Thymus (tissue), 11 donors: ENCODE data around the gene FXR1. TPM values are rescaled to one million over a fixed set of nuclear protein-coding genes. Genes with fewer than 3 reads are reported as not detected.

ENCODE experiments used
- DNase-seq, 9 donors: peaks; one replicate each; pipeline ENCODE4 v3.0.0-alpha.2; 2013; ENCODE audit warnings: low spot score in 9 of 9, low read depth in 6 of 9, missing footprints in 1 of 9
- H3K27ac ChIP-seq, 2 donors: one replicate each; pipeline ENCODE4 v1.5.1; 2013; ENCODE audit warnings: control low read depth in 1 of 2, low read depth in 1 of 2, low read length in 1 of 2, mild to moderate bottlenecking in 1 of 2, moderate library complexity in 1 of 2
- H3K27me3 ChIP-seq, 2 donors: one replicate each; pipeline ENCODE4 v1.5.1; 2013; ENCODE audit warnings: low read length in 1 of 2; ENCODE audit not compliant: control insufficient read depth in 2 of 2, insufficient read depth in 1 of 2
- H3K36me3 ChIP-seq, 2 donors: one replicate each; pipeline ENCODE4 v1.5.1; 2013; ENCODE audit warnings: low read length in 1 of 2, mild to moderate bottlenecking in 1 of 2, moderate library complexity in 1 of 2; ENCODE audit not compliant: control insufficient read depth in 2 of 2, insufficient read depth in 2 of 2
- H3K4me1 ChIP-seq, 2 donors: one replicate each; pipeline ENCODE4 v1.5.1; 2013; ENCODE audit warnings: low read length in 2 of 2; ENCODE audit not compliant: control insufficient read depth in 2 of 2, insufficient read depth in 2 of 2
- H3K4me3 ChIP-seq, 2 donors: one replicate each; pipeline ENCODE4 v1.5.1; 2013; ENCODE audit warnings: low read length in 2 of 2, control low read depth in 1 of 2, mild to moderate bottlenecking in 1 of 2
- H3K9me3 ChIP-seq, 2 donors: one replicate each; pipeline ENCODE4 v1.5.1; 2013; ENCODE audit warnings: low read length in 1 of 2, mild to moderate bottlenecking in 1 of 2; ENCODE audit not compliant: control insufficient read depth in 2 of 2, insufficient read depth in 1 of 2
- WGBS: extraction: QIAGEN DNeasy Blood & Tissue Kit; methylation state at CpG from one replicate; pipeline ENCODE4 v1.1.7; 2013; 5-methylcytosine and 5-hydroxymethylcytosine counted together
- polyA plus RNA-seq: library from polyadenylated mRNA; stranded (reverse); fragments of 200-250 nt; gene quantifications from one replicate; pipeline ENCODE4 v1.2.3, GENCODE V29; 2013
- total RNA-seq: library from RNA; stranded (reverse); fragments of 120-200 nt; gene quantifications from one replicate; pipeline ENCODE4 v1.2.4, GENCODE V29; 2013
- donor health status: healthy.

Gene FXR1
- total and polyA plus RNA-seq, 2 donors: 105 to 156 TPM

DNA sequence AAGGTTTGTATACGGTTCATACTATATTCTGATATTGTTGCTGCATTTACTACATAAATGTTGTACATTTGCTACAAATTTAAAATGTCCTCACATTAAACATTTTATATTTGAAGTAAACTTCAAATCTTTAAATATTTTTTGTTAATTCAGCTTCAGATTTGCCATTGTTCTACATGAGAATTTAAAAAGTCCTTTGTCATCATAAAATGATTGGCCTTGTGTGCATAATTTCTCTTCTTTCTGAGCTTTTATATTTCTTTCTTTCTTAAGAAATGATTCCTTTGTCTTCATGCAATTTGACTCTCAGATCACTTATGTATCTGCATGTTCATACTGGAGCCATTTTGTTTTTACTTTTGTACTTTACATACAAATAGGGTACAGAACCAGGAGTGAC lies 49.1 kb downstream of the FXR1 start:
- no peaks in the 10 kb centered on the region for H3K4me1 ChIP-seq
- H3K27me3 ChIP-seq: no peaks in the 10 kb centered on the region
- H3K27ac ChIP-seq: no peak overlapping the region
- H3K9me3 ChIP-seq: no peaks in the 10 kb centered on the region
- 99% methylated on average over 1 of the region's 1 CpG for WGBS
- H3K4me3 ChIP-seq: no peak overlapping the region
- H3K36me3 ChIP-seq: peaks cover 19 to 64% of the 10 kb centered on the region in 2 donors
- no peak for DNase-seq

- Histone ChIP-seq H3K9me3 (no peaks in the 10 kb centered on the region), H3K4me3 (no peak overlapping the region), H3K27me3 (no peaks in the 10 kb centered on the region), H3K4me1 (no peaks in the 10 kb centered on the region), H3K27ac (no peak overlapping the region), H3K36me3 (peaks cover 18 to 60% of the 10 kb centered on the region in 2 donors)
- WGBS: 97% methylated on average over 1 of the region's 1 CpG
- no peak for DNase-seq
These were observed 50.1 kb downstream of the FXR1 start for GRCh38 chr3:180962530-180962929.

DNA sequence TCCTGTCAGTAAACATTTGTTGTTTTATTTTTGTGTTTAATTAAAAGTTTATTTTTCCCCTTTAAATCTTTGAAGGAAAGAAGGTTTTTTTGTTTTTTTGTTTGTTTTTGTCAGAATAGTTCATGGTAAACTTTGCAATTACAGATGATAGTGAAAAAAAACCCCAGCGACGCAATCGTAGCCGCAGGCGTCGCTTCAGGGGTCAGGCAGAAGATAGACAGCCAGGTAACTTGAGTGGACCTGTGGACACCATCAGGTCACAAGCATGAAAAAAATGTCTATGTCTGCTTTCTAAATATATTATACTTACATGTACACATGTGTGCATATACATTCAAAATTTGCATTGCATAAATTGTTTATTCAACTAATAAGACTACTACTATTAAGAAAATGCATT lies 58.5 kb downstream of the FXR1 start:
- no peak for DNase-seq
- Histone ChIP-seq H3K4me3 (no peak overlapping the region), H3K9me3 (peaks cover 0 to 1% of the 10 kb centered on the region in 2 donors), H3K36me3 (peaks cover 22 to 67% of the 10 kb centered on the region in 2 donors), H3K4me1 (no peaks in the 10 kb centered on the region), H3K27me3 (no peaks in the 10 kb centered on the region), H3K27ac (no peak overlapping the region)
- WGBS: 99% methylated on average over 6 of the region's 6 CpGs

DNA sequence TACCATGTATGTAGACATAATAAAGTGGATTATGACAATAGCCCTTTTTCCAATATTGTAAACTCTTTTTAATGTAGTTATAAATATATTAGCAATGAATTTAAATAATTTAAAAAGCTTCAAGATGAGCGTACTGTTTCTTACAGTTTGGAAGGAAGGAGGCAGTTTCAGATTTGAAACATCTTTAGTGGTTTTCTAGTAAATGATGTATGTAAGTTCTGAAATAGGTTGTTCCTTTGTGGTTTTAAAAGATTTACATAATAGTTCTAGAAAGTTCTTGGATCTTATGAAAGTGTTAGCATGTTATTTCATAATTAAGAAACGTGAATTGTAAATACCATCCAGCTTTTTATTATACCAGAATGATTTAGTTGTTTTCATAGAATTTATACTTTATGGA lies 61.1 kb downstream of the FXR1 start:
- Histone ChIP-seq H3K4me1 (no peaks in the 10 kb centered on the region), H3K9me3 (no peaks in the 10 kb centered on the region), H3K4me3 (no peak overlapping the region), H3K27ac (no peak overlapping the region), H3K36me3 (peaks cover 20 to 64% of the 10 kb centered on the region in 2 donors), H3K27me3 (no peaks in the 10 kb centered on the region)
- WGBS: 95% methylated on average over 2 of the region's 2 CpGs
- no peak for DNase-seq

- H3K9me3 ChIP-seq: no peaks in the 10 kb centered on the region
- no peaks in the 10 kb centered on the region for H3K4me1 ChIP-seq
- DNase-seq: no peak
- H3K36me3 ChIP-seq: peaks cover 24 to 64% of the 10 kb centered on the region in 2 donors
- no peak overlapping the region for H3K4me3 ChIP-seq
- WGBS: 98% methylated on average over 6 of the region's 6 CpGs
- H3K27me3 ChIP-seq: no peaks in the 10 kb centered on the region
- H3K27ac ChIP-seq: no peak overlapping the region
These were observed 61.8 kb downstream of the FXR1 start for GRCh38 chr3:180974286-180974685.

DNA sequence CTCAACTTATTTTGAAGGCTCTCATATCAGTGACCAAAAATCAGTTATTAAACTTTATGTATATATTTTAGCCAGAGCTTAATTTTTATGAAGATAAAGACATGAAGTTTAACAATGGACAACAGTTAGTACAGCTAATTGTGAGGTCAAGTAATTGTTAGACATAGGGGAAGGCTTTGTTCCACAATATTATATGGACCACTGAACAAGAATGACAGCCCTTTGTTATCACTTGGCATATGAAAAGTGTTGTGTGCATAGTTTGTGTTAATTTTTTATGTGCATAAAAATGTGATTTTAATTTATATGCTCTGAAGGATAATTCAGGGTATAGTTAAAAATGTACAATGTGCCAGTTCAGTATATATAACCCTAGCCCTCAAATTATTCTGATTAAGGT lies 65.0 kb downstream of the FXR1 start:
- no peak for DNase-seq
- no peaks in the 10 kb centered on the region for H3K9me3 ChIP-seq
- peaks cover 14 to 43% of the 10 kb centered on the region in 2 donors for H3K36me3 ChIP-seq
- no peaks in the 10 kb centered on the region for H3K27me3 ChIP-seq
- no peaks in the 10 kb centered on the region for H3K4me1 ChIP-seq
- no peak overlapping the region for H3K27ac ChIP-seq
- no peak overlapping the region for H3K4me3 ChIP-seq

- Histone ChIP-seq H3K36me3 (peaks cover 7 to 35% of the 10 kb centered on the region in 2 donors), H3K4me1 (no peaks in the 10 kb centered on the region), H3K9me3 (no peaks in the 10 kb centered on the region), H3K4me3 (no peak overlapping the region), H3K27me3 (no peaks in the 10 kb centered on the region), H3K27ac (no peak overlapping the region)
- DNase-seq: no peak
These were observed 67.5 kb downstream of the FXR1 start for GRCh38 chr3:180979961-180980360.

DNA sequence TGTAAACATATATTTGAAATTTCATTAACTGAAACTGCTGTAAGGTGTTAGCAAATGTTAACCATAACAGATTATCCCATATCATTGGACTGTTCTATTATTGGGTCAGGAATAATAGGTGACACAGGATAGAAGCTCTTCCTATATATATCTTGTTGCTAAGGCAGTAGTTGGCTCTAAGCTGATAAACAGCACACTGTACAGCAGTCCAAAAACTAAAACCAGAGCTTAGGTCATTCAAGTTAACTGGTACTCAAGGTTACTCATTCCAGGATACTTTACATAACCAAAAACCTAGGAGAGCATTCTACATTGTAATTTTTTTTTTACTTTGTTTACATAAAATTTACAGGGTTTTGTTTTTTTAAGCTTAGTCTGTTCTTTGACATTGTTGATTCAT lies 68.1 kb downstream of the FXR1 start:
- no peak for DNase-seq
- Histone ChIP-seq H3K4me3 (no peak overlapping the region), H3K36me3 (peaks cover 7 to 35% of the 10 kb centered on the region in 2 donors)

GRCh38 chr3:180981912-180982311 lies 69.4 kb downstream of the FXR1 start:
- H3K9me3 ChIP-seq: no peaks in the 10 kb centered on the region
- H3K27ac ChIP-seq: no peak overlapping the region
- H3K27me3 ChIP-seq: no peaks in the 10 kb centered on the region
- peaks cover 7 to 28% of the 10 kb centered on the region in 2 donors for H3K36me3 ChIP-seq
- DNase-seq: no peak
- 99% methylated on average over 2 of the region's 2 CpGs for WGBS
- H3K4me1 ChIP-seq: no peaks in the 10 kb centered on the region
- H3K4me3 ChIP-seq: no peak overlapping the region

More for the DNA sequence above, 68.1 kb downstream of the FXR1 start:
- no peak overlapping the region for H3K27ac ChIP-seq
- H3K27me3 ChIP-seq: no peaks in the 10 kb centered on the region
- no peaks in the 10 kb centered on the region for H3K9me3 ChIP-seq
- H3K4me1 ChIP-seq: no peaks in the 10 kb centered on the region

DNA sequence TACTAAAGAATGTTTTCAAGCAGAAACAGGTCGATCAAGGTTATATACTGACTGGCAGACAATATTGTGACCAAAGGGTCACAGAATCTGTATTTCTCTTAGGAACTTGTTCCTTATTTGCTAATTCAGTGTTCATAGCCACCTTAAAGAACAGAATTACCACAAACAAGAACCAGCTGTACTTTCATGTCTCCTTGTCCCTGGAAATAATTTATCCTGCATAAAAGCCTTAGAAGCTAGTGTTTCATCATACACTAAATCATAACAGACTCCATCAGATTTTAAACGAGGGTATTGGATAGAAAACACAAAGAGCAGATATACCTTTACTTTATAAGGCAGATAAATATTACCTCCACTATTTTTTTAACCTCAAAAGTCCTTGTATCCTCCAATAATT lies 70.7 kb downstream of the FXR1 start:
- Histone ChIP-seq H3K4me3 (no peak overlapping the region), H3K36me3 (peaks cover 7 to 35% of the 10 kb centered on the region in 2 donors), H3K4me1 (no peaks in the 10 kb centered on the region), H3K27ac (no peak overlapping the region), H3K9me3 (no peaks in the 10 kb centered on the region), H3K27me3 (no peaks in the 10 kb centered on the region)
- no peak for DNase-seq
- 90% methylated on average over 2 of the region's 2 CpGs for WGBS
